Neural crest cell (in vitro differentiated cells): Measurements from ENCODE around the gene VRK1. TPM values are rescaled to one million over a fixed set of nuclear protein-coding genes. Genes with fewer than 3 reads are reported as not detected.

Experiments used
- DNase-seq: peaks from one replicate; pipeline ENCODE4 v3.0.0; 2021; ENCODE audit warnings: low read depth, mixed read lengths, low spot score
- H3K27ac Mint-ChIP-seq: one replicate; pipeline ENCODE4 v1.8.0; 2021; ENCODE audit warnings: mild to moderate bottlenecking, mixed read lengths; ENCODE audit not compliant: unreplicated experiment
- H3K27me3 Mint-ChIP-seq: 2 replicates; pipeline ENCODE4 v1.8.0; 2021; ENCODE audit warnings: low read depth, mild to moderate bottlenecking, mixed read lengths
- H3K36me3 Mint-ChIP-seq: 2 replicates; pipeline ENCODE4 v1.8.0; 2021; ENCODE audit warnings: low read depth, mild to moderate bottlenecking, mixed read lengths
- H3K4me1 Mint-ChIP-seq: 2 replicates; pipeline ENCODE4 v1.8.0; 2021; ENCODE audit warnings: mixed read lengths
- H3K4me3 Mint-ChIP-seq: one replicate; pipeline ENCODE4 v1.8.0; 2021; ENCODE audit warnings: mild to moderate bottlenecking, mixed read lengths
- H3K9me3 Mint-ChIP-seq: 2 replicates; pipeline ENCODE4 v1.8.0; 2021; ENCODE audit warnings: mixed read lengths
- total RNA-seq: library from RNA; stranded (reverse); gene quantifications from 2 replicates; pipeline ENCODE4 v1.2.1, GENCODE V29; 2021
- TF ChIP-seq, protein P1 (sequence below): fragments of 200-600 bp; sonication (generic); conservative IDR thresholded peaks from 2 replicates; pipeline ENCODE4 v1.5.0; 2021; ENCODE audit warnings: antibody characterized with exemption, mild to moderate bottlenecking

The VRK1 gene
- total RNA-seq, 1 donor from 2014 or later, result 62.1 TPM

DNA sequence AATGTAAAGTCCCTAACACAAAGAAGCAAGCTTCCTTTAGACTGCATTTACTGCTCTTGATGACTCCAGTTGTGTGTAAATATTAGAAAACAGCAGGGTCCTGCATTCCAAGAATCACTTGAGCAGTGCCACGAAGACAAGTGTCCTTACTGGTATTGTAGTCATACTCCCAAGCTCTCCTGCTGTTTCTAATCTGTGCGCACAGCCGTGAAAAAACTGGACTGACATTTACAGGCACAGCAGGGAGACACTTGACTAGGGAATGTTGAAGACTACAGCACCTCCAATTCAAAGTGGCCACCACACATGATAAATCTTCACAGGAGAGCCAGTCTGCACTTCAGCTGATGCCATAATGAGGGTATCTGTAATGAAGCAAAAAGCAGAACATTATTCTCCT is 91.4 kb downstream of the VRK1 start:
- TF ChIP-seq, protein P1, sequence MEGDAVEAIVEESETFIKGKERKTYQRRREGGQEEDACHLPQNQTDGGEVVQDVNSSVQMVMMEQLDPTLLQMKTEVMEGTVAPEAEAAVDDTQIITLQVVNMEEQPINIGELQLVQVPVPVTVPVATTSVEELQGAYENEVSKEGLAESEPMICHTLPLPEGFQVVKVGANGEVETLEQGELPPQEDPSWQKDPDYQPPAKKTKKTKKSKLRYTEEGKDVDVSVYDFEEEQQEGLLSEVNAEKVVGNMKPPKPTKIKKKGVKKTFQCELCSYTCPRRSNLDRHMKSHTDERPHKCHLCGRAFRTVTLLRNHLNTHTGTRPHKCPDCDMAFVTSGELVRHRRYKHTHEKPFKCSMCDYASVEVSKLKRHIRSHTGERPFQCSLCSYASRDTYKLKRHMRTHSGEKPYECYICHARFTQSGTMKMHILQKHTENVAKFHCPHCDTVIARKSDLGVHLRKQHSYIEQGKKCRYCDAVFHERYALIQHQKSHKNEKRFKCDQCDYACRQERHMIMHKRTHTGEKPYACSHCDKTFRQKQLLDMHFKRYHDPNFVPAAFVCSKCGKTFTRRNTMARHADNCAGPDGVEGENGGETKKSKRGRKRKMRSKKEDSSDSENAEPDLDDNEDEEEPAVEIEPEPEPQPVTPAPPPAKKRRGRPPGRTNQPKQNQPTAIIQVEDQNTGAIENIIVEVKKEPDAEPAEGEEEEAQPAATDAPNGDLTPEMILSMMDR, result no peak
- no peak overlapping the region for H3K4me3 Mint-ChIP-seq
- H3K27ac Mint-ChIP-seq, result no peak overlapping the region
- peaks cover 22% of the 10 kb centered on the region for H3K4me1 Mint-ChIP-seq
- H3K27me3 Mint-ChIP-seq, result no peaks in the 10 kb centered on the region
- DNase-seq, result no peak
- peaks cover 6% of the 10 kb centered on the region for H3K36me3 Mint-ChIP-seq
- H3K9me3 Mint-ChIP-seq, result no peaks in the 10 kb centered on the region

DNA sequence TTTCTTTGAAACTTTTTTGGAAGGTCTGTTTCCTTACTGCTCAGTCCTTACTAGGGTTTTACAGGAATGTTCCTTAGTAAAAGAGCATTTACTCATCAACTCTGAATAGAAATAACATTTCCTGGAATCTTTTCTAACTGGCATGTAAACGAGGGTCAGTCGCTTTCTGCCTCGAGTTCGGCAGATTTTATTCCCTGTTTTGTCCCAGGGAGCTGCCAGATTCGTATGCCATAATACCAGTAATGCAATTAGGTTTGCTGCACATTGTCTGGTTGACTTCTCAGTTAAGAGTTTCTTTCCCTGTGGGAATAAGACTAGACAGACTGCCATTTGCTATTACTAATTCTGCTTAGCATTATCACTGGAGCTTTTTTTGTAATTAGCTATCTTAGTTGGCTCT is 91.9 kb downstream of the VRK1 start:
- Mint-ChIP-seq H3K27me3 (no peaks in the 10 kb centered on the region), H3K4me3 (no peak overlapping the region)

DNA sequence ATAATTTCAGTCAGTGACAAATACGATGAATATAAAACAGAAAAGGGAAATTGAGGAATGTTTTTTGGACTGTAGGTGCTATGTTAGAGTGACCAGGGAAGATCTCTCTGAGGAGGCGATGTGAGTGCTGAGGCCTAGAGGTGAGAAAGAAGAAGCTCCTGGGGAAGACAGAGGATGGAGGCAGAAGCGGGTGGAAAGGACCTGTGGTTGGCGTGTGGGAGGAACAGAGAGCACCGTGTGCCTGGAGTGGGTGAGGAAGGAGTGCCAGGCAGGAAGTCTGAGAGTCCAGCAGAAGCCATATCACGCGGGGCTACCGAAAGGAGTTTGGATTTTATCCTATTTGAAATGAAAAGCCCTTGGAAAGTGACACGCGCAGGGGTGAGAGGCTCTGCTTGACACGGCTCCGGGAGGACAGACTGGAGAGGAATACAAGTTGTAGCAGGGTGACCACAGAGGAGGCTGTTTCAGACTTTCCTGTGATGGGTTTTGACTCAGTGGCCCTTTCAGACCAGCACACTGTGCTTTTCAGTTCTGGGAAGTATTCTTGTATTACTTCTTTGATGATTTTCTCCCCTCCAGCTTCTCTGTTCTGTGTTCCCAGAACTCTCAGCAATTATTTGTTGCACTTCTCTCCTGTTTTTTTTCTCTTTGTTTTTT is 96.9 kb downstream of the VRK1 start:
- Mint-ChIP-seq H3K27ac (no peak overlapping the region), H3K27me3 (no peaks in the 10 kb centered on the region), H3K9me3 (no peaks in the 10 kb centered on the region), H3K36me3 (no peaks in the 10 kb centered on the region), H3K4me3 (no peak overlapping the region), H3K4me1 (peaks cover 5% of the 10 kb centered on the region)
- TF ChIP-seq, protein P1, result no peak
- no peak for DNase-seq

More for the DNA sequence above, 91.9 kb downstream of the VRK1 start:
- no peak for DNase-seq
- H3K4me1 Mint-ChIP-seq, result peaks cover 22% of the 10 kb centered on the region
- H3K36me3 Mint-ChIP-seq, result peaks cover 3% of the 10 kb centered on the region
- TF ChIP-seq, protein P1, result no peak
- no peaks in the 10 kb centered on the region for H3K9me3 Mint-ChIP-seq
- no peak overlapping the region for H3K27ac Mint-ChIP-seq

DNA sequence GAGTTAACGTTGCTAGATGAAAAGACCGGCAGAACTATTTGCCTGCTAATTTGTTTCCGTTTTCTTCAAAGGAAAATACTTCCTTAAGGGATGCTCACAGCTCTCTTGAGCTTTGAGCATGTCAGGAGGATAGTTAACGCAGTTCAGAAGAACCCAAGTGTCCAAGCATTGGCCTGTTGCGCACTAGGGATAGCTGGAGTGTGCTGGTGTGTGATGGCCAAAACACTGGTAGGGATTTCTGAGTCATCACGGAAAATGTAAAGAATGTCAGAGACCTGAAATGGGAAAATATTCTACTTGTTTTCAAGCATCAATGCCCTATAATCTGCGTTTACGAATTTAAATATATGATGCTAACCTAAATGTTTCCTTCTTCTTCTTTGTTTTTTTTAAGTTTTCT is 97.8 kb downstream of the VRK1 start:
- H3K4me1 Mint-ChIP-seq, result no peaks in the 10 kb centered on the region
- TF ChIP-seq, protein P1, result no peak
- H3K36me3 Mint-ChIP-seq, result no peaks in the 10 kb centered on the region
- no peak overlapping the region for H3K4me3 Mint-ChIP-seq
- no peaks in the 10 kb centered on the region for H3K9me3 Mint-ChIP-seq
- no peak for DNase-seq
- no peaks in the 10 kb centered on the region for H3K27me3 Mint-ChIP-seq
- H3K27ac Mint-ChIP-seq, result no peak overlapping the region

DNA sequence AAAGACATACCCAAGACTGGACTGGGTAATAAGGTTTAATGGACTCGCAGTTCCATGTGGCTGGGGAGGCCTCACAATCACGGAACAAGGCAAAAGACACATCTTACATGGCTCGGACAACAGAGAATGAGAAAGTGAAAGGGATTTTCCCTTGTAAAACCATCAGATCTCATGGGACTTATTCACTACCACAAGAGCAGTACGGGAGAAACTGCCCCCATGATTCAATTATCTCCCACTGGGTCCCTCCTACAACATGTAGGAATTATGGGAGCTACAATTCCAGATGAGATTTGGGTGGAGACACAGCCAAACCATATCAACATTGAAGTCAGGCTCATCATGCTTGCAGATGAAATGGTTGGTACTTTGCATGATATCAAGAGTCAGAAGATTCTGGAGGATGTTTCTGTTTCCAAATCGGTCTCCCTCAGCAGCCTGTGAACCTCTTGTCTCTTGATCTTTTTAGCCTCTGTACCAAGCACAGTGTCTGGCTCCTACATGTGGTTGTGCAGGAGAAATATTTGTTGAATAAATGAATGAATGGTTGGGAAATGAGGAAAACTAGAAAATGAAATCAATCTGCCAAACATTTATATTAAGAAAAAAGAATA is 98.6 kb downstream of the VRK1 start:
- Mint-ChIP-seq H3K36me3 (no peaks in the 10 kb centered on the region), H3K4me1 (no peaks in the 10 kb centered on the region), H3K4me3 (no peak overlapping the region), H3K9me3 (no peaks in the 10 kb centered on the region), H3K27ac (no peak overlapping the region), H3K27me3 (no peaks in the 10 kb centered on the region)
- no peak for DNase-seq
- TF ChIP-seq, protein P1, result no peak
